ENCODE results near the gene SPATA2L. TPM values are rescaled to one million over a fixed set of nuclear protein-coding genes. Genes with fewer than 3 reads are reported as not detected.

Gene SPATA2L
- total RNA-seq, 1 experiment from 2014 or later, result 15.3 TPM

GRCh38 chr16:89717688-89718505 is 16.4 kb upstream of the SPATA2L start:
- POLR2A ChIA-PET (ENCODE audit: unreplicated experiment), result interaction anchor here (0.6 kb wide), 1 partner anchor 158 kb away, joined by 5 read pairs; no protein-coding TSS in a partner anchor
- no peaks in the 10 kb centered on the region for H3K9me2 ChIP-seq (ENCODE audit: insufficient read depth)
- peaks cover 23% of the 10 kb centered on the region for H3K4me1 ChIP-seq (replicated peaks; ENCODE audit: insufficient read depth)
- DNase-seq, result no peak
- TF ChIP-seq, protein P1, sequence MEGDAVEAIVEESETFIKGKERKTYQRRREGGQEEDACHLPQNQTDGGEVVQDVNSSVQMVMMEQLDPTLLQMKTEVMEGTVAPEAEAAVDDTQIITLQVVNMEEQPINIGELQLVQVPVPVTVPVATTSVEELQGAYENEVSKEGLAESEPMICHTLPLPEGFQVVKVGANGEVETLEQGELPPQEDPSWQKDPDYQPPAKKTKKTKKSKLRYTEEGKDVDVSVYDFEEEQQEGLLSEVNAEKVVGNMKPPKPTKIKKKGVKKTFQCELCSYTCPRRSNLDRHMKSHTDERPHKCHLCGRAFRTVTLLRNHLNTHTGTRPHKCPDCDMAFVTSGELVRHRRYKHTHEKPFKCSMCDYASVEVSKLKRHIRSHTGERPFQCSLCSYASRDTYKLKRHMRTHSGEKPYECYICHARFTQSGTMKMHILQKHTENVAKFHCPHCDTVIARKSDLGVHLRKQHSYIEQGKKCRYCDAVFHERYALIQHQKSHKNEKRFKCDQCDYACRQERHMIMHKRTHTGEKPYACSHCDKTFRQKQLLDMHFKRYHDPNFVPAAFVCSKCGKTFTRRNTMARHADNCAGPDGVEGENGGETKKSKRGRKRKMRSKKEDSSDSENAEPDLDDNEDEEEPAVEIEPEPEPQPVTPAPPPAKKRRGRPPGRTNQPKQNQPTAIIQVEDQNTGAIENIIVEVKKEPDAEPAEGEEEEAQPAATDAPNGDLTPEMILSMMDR (conservative IDR thresholded peaks at IDR 0.05), result no peak
- no peak for TF ChIP-seq EZH2 (IDR thresholded peaks at IDR 0.05; ENCODE audit: low read depth)
- BruUV-seq (replicated peaks), result no TSS peak
- CTCF ChIA-PET, result no interaction called here
- H3K27me3 ChIP-seq (ENCODE audit: insufficient read depth, low read depth), result no peaks in the 10 kb centered on the region
- H3K79me2 ChIP-seq (ENCODE audit: low read depth), result peaks cover 23% of the 10 kb centered on the region
- H2AFZ ChIP-seq, result no peak overlapping the region
- H3K27ac ChIP-seq, result no peak overlapping the region
- intact Hi-C loops (cut with micrococcal nuclease; ENCODE audit: unreplicated experiment), result no loop called here
- H4K20me1 ChIP-seq (ENCODE audit: insufficient read depth), result peaks cover 2% of the 10 kb centered on the region
- no peaks in the 10 kb centered on the region for H3K9me3 ChIP-seq (ENCODE audit: insufficient read depth, low read depth)
- H3K4me2 ChIP-seq, result no peak overlapping the region; the same call in 1 of the 2 replicates
- H3F3A ChIP-seq (ENCODE audit: insufficient read depth, low read depth), result peaks cover 44% of the 10 kb centered on the region
- no peak overlapping the region for H3K4me3 ChIP-seq
- H3K36me3 ChIP-seq (ENCODE audit: low read depth), result no peaks in the 10 kb centered on the region

GRCh38 chr16:89716916-89717687 is 15.6 kb upstream of the SPATA2L start:
- CTCF ChIA-PET, result no interaction called here
- intact Hi-C loops (cut with micrococcal nuclease; ENCODE audit: unreplicated experiment), result no loop called here

GRCh38 chr16:89716493-89716892 is 15.0 kb upstream of the SPATA2L start:
- H3K4me1 ChIP-seq (replicated peaks; ENCODE audit: insufficient read depth), result peaks cover 23% of the 10 kb centered on the region
- POLR2A ChIA-PET (ENCODE audit: unreplicated experiment), result interaction anchor here (0.7 kb wide), 1 partner anchor 16 kb away, joined by 8 read pairs; no protein-coding TSS in a partner anchor
- BruUV-seq (replicated peaks), result no TSS peak
- no peak overlapping the region for H3K4me2 ChIP-seq
- no peak overlapping the region for H3K4me3 ChIP-seq
- H4K20me1 ChIP-seq (ENCODE audit: insufficient read depth), result no peaks in the 10 kb centered on the region
- H3K36me3 ChIP-seq (ENCODE audit: low read depth), result no peaks in the 10 kb centered on the region
- CTCF ChIA-PET, result no interaction called here
- no peaks in the 10 kb centered on the region for H3K27me3 ChIP-seq (ENCODE audit: insufficient read depth, low read depth)
- no peaks in the 10 kb centered on the region for H3K9me2 ChIP-seq (ENCODE audit: insufficient read depth)
- TF ChIP-seq, protein P1 (conservative IDR thresholded peaks at IDR 0.05), result no peak
- no peak for TF ChIP-seq EZH2 (IDR thresholded peaks at IDR 0.05; ENCODE audit: low read depth)
- H3K9me3 ChIP-seq (ENCODE audit: insufficient read depth, low read depth), result no peaks in the 10 kb centered on the region
- H3K27ac ChIP-seq, result no peak overlapping the region
- H2AFZ ChIP-seq, result no peak overlapping the region
- no peak for DNase-seq
- intact Hi-C loops (cut with micrococcal nuclease; ENCODE audit: unreplicated experiment), result no loop called here
- peaks cover 26% of the 10 kb centered on the region for H3K79me2 ChIP-seq (ENCODE audit: low read depth)
- peaks cover 37% of the 10 kb centered on the region for H3F3A ChIP-seq (ENCODE audit: insufficient read depth, low read depth)

More at GRCh38 chr16:89716916-89717687, 15.6 kb upstream of the SPATA2L start:
- no TSS peak for BruUV-seq (replicated peaks)
- POLR2A ChIA-PET (ENCODE audit: unreplicated experiment), result interaction anchor here (0.6 to 0.7 kb wide), 2 partner anchors 17 to 159 kb away, joined by 5 to 8 read pairs; no protein-coding TSS in a partner anchor
- H3K4me1 ChIP-seq (replicated peaks; ENCODE audit: insufficient read depth), result peaks cover 23% of the 10 kb centered on the region
- peaks cover 41% of the 10 kb centered on the region for H3F3A ChIP-seq (ENCODE audit: insufficient read depth, low read depth)
- no peaks in the 10 kb centered on the region for H4K20me1 ChIP-seq (ENCODE audit: insufficient read depth)
- no peak overlapping the region for H3K27ac ChIP-seq
- H3K79me2 ChIP-seq (ENCODE audit: low read depth), result peaks cover 23% of the 10 kb centered on the region
- no peaks in the 10 kb centered on the region for H3K27me3 ChIP-seq (ENCODE audit: insufficient read depth, low read depth)
- H3K36me3 ChIP-seq (ENCODE audit: low read depth), result no peaks in the 10 kb centered on the region
- H3K4me2 ChIP-seq, result no peak overlapping the region
- no peaks in the 10 kb centered on the region for H3K9me3 ChIP-seq (ENCODE audit: insufficient read depth, low read depth)
- H2AFZ ChIP-seq, result no peak overlapping the region
- no peak for DNase-seq
- H3K9me2 ChIP-seq (ENCODE audit: insufficient read depth), result no peaks in the 10 kb centered on the region
- no peak overlapping the region for H3K4me3 ChIP-seq
- TF ChIP-seq EZH2 (IDR thresholded peaks at IDR 0.05; ENCODE audit: low read depth), result no peak
- TF ChIP-seq, protein P1 (conservative IDR thresholded peaks at IDR 0.05), result no peak
